ENCODE data around the gene GRB7.

DNA sequence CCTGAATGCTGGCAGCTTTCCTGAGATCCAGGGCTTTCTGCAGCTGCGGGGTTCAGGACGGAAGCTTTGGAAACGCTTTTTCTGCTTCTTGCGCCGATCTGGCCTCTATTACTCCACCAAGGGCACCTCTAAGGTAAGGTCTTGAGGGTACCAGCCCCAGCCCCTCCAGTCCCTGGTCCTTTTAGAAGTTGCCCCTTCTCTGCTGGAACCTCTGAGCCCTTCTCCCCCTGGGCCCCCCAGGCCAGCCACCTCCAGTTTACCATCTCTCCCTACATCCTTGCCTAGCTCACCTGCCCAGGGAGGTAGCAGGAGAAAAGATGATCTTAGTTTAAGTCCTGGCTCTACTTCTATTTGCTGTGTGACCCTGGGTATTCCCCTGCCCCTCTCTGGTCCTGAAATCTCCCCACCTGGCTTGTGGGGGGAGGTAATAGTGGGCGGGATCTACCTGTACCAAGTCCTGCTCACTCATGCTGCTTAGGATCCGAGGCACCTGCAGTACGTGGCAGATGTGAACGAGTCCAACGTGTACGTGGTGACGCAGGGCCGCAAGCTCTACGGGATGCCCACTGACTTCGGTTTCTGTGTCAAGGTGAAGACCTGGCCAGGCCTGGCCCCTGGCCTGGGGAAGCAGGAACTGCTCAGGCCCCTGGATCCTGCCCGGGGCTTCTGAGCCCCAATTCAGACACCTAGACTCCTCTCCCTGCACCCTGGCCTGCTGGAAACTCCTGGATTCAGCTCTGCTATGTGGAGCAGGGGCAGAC is 6.5 kb downstream of the GRB7 start:
- TF ChIP-seq CTCF (IDR thresholded peaks at IDR 0.05; ENCODE audit: low read depth, low read length) (no peak), POLR2A (IDR thresholded peaks at IDR 0.05; ENCODE audit: extremely low read depth, insufficient read length) (no peak), MAX (IDR thresholded peaks at IDR 0.05; ENCODE audit: low read depth, low read length) (no peak), MYC (IDR thresholded peaks at IDR 0.05; ENCODE audit: low read depth, low read length) (no peak)
